G401.6 (cell line): ENCODE results near the gene CCS.
"Not testable (repeated sequence)": the region's sequence is repeated elsewhere in the genome, so short reads cannot be mapped to it uniquely, and the experiment has no call there.

Experiments used
- FAIRE-seq: peaks from 2 replicates; lab custom pipeline; 2012; peaks lifted over from hg19 to GRCh38; lab: Jason Lieb, UNC

CCS gene

GRCh38 chr11:66629356-66629755 lies 36.4 kb downstream of the CCS start:
- FAIRE-seq: no peak

GRCh38 chr11:66631883-66632282 lies 38.9 kb downstream of the CCS start:
- no peak for FAIRE-seq

GRCh38 chr11:66632952-66633351 lies 40.0 kb downstream of the CCS start:
- no peak for FAIRE-seq

- no peak for FAIRE-seq
Measured at GRCh38 chr11:66636411-66636810, 43.4 kb downstream of the CCS start.

GRCh38 chr11:66637557-66638176 lies 44.7 kb downstream of the CCS start:
- peak; percentile 40 for FAIRE-seq

- FAIRE-seq: peak; percentile 98
Measured at GRCh38 chr11:66638177-66639065, 45.4 kb downstream of the CCS start, which contains the start of gene RBM4. Gene RBM4 (plus strand): TSS chr11:66638703. CDS start chr11:66639712, 1,009 bp downstream.

GRCh38 chr11:66639066-66639813 lies 46.3 kb downstream of the CCS start:
- FAIRE-seq: no peak

- not testable (repeated sequence) for FAIRE-seq
Measured at GRCh38 chr11:66639814-66640340, 46.9 kb downstream of the CCS start.

GRCh38 chr11:66641834-66642233 lies 48.8 kb downstream of the CCS start:
- no peak for FAIRE-seq

GRCh38 chr11:66643745-66644437 lies 50.9 kb downstream of the CCS start:
- FAIRE-seq: no peak

- FAIRE-seq: no peak
Measured at GRCh38 chr11:66646828-66647227, 53.8 kb downstream of the CCS start.

GRCh38 chr11:66649903-66650302 lies 56.9 kb downstream of the CCS start:
- FAIRE-seq: no peak

- FAIRE-seq: no peak
Measured at GRCh38 chr11:66651016-66651415, 58.0 kb downstream of the CCS start.

- FAIRE-seq: no peak
Measured at GRCh38 chr11:66652651-66653050, 59.7 kb downstream of the CCS start.

- no peak for FAIRE-seq
Measured at GRCh38 chr11:66653123-66653522, 60.1 kb downstream of the CCS start.
